HCT116 (cell line): ENCODE measurements around the gene PTGER1. TPM values are rescaled to one million over a fixed set of nuclear protein-coding genes. Genes with fewer than 3 reads are reported as not detected.
A peak's percentile ranks its signal among the peaks of the same experiment; 100 is the strongest.

Experiments used
- ATAC-seq: fragments of 200-7000 bp; cut with Tn5 transposase; 2 replicates; pipeline ENCODE4 v1.9.1; 2020; ENCODE audit warnings: mild to moderate bottlenecking, moderate library complexity
- BruUV-seq: library from RNA; stranded (reverse); fragments of 400-500 nt; replicated peaks from 2 replicates; lab custom pipeline; 2021; lab: Mats Ljungman, UMichigan
- CTCF ChIA-PET: fragments of 300-600 bp; sonication (Branson Sonifier 250); formaldehyde crosslinking; loops from one replicate; lab custom pipeline; 2021; ENCODE audit warnings: antibody characterized with exemption; lab: Charles Lee
- POLR2A ChIA-PET: fragments of 300-600, 350-600 bp; sonication (Branson Sonifier 250); formaldehyde crosslinking; loops from one replicate; lab custom pipeline; 2021; ENCODE audit warnings: antibody characterized with exemption; lab: Charles Lee
- RAD21 ChIA-PET, 2 experiments: fragments of 300-600 bp; sonication (Branson Sonifier 250); formaldehyde crosslinking; loops; one replicate each; lab custom pipeline; 2023; ENCODE audit warnings: low total read pairs in 2 of 2; ENCODE audit not compliant: uncharacterized antibody in 2 of 2, unreplicated experiment in 2 of 2, low non-redundant PET in 1 of 2; lab: Charles Lee
- DNase-seq: peaks from one replicate; pipeline ENCODE4 v3.0.0-alpha.2; 2010; ENCODE audit warnings: low read depth, low spot score
- H2AFZ ChIP-seq: fragments of 200-600 bp; shearing (Covaris generic), sonication (generic); 2 replicates; pipeline ENCODE4 v1.6.1; 2017; ENCODE audit warnings: low read depth, mixed run types, mixed read lengths, antibody characterized with exemption, low read length; ENCODE audit not compliant: poor library complexity, severe bottlenecking
- H3K27ac ChIP-seq: 2 replicates; pipeline ENCODE4 v1.5.1; 2012; ENCODE audit warnings: low read depth, low read length
- H3K27me3 ChIP-seq: fragments of 200-600 bp; sonication (generic); 2 replicates; pipeline ENCODE4 v1.6.1; 2016; ENCODE audit warnings: mixed run types, low read length, mixed read lengths; ENCODE audit not compliant: insufficient read depth
- H3K36me3 ChIP-seq, 2 experiments: fragments of 200-500 bp in 1 of 2; fragments of 200-600 bp in 1 of 2; sonication (Bioruptor generic) in 1 of 2; sonication (generic) in 1 of 2; 2 replicates each; pipeline versions ENCODE4 v1.5.1 to v1.6.1; 2014 to 2016; ENCODE audit warnings: low read length in 2 of 2, inconsistent platforms in 1 of 2, mixed read lengths in 1 of 2, mixed run types in 1 of 2; ENCODE audit not compliant: insufficient read depth in 2 of 2, control insufficient read depth in 1 of 2
- H3K4me1 ChIP-seq, 2 experiments: fragments of 200-600 bp in 1 of 2; sonication (generic) in 1 of 2; 2 replicates each; pipeline versions ENCODE4 v1.5.1 to v1.6.1; 2012 to 2017; ENCODE audit warnings: low read length in 2 of 2, inconsistent platforms in 1 of 2, mild to moderate bottlenecking in 1 of 2, mixed read lengths in 1 of 2, mixed run types in 1 of 2, moderate library complexity in 1 of 2; ENCODE audit not compliant: insufficient read depth in 2 of 2, control insufficient read depth in 1 of 2
- H3K4me2 ChIP-seq: fragments of 200-600 bp; sonication (generic); 2 replicates; pipeline ENCODE4 v1.6.1; 2017; ENCODE audit warnings: mixed run types, low read length, mixed read lengths
- H3K4me3 ChIP-seq, 2 experiments: fragments of 200-600 bp in 1 of 2; sonication (generic) in 1 of 2; replicated peaks in 1 of 2; 2 replicates each; pipeline ENCODE4 v1.5.1; 2011 to 2016; ENCODE audit warnings: low read length in 2 of 2, control low read depth in 1 of 2, low read depth in 1 of 2, mild to moderate bottlenecking in 1 of 2, mixed read lengths in 1 of 2, mixed run types in 1 of 2
- H3K79me2 ChIP-seq: fragments of 200-600 bp; sonication (generic); 2 replicates; pipeline ENCODE4 v1.6.1; 2017; ENCODE audit warnings: mild to moderate bottlenecking, mixed run types, low read length, moderate library complexity, mixed read lengths; ENCODE audit not compliant: insufficient read depth
- H3K9ac ChIP-seq: fragments of 200-600 bp; sonication (generic); 2 replicates; pipeline ENCODE4 v1.6.1; 2016; ENCODE audit warnings: low read length, mixed read lengths
- H3K9me2 ChIP-seq: fragments of 200-600 bp; sonication (generic), shearing (Covaris generic); 2 replicates; pipeline ENCODE4 v1.6.1; 2017; ENCODE audit warnings: mixed run types, mild to moderate bottlenecking, moderate library complexity; ENCODE audit not compliant: insufficient read depth
- H3K9me3 ChIP-seq, 2 experiments: fragments of 200-500 bp in 1 of 2; fragments of 200-600 bp in 1 of 2; sonication (Bioruptor generic) in 1 of 2; sonication (generic) in 1 of 2; 2 replicates each; pipeline ENCODE4 v1.6.1; 2014 to 2017; ENCODE audit warnings: low read length in 2 of 2, mixed read lengths in 2 of 2, inconsistent platforms in 1 of 2, low read depth in 1 of 2, mild to moderate bottlenecking in 1 of 2, mixed run types in 1 of 2, moderate library complexity in 1 of 2; ENCODE audit not compliant: control insufficient read depth in 1 of 2, insufficient read depth in 1 of 2
- H4K20me1 ChIP-seq: fragments of 200-600 bp; sonication (generic), shearing (Covaris generic); 2 replicates; pipeline ENCODE4 v1.6.1; 2017; ENCODE audit warnings: mixed run types, mild to moderate bottlenecking, moderate library complexity; ENCODE audit not compliant: insufficient read depth
- CBX3 ChIP-seq: IDR thresholded peaks from 2 replicates; pipeline ENCODE4 v1.6.1; 2012; ENCODE audit warnings: low read depth
- EGR1 ChIP-seq: IDR thresholded peaks from 2 replicates; pipeline ENCODE4 v1.6.1; 2012; ENCODE audit warnings: low read depth
- ELF1 ChIP-seq: IDR thresholded peaks from 2 replicates; pipeline ENCODE4 v1.6.1; 2012; ENCODE audit warnings: low read depth, borderline replicate concordance
- EZH2 ChIP-seq: fragments of 200-600 bp; sonication (generic); IDR thresholded peaks from 2 replicates; pipeline ENCODE4 v1.6.1; 2017; ENCODE audit warnings: antibody characterized with exemption, mixed run types
- EZH2phosphoT487 ChIP-seq: fragments of 200-600 bp; IDR thresholded peaks from 2 replicates; pipeline ENCODE4 v1.6.1; 2018; ENCODE audit warnings: antibody characterized with exemption, borderline replicate concordance
- JUND ChIP-seq: IDR thresholded peaks from 2 replicates; pipeline ENCODE4 v1.6.1; 2012
- POLR2A ChIP-seq: IDR thresholded peaks from 2 replicates; pipeline ENCODE4 v1.7.0; 2011; ENCODE audit warnings: borderline replicate concordance; ENCODE audit not compliant: insufficient read depth, insufficient read length; ENCODE audit errors: extremely low read depth
- POLR2AphosphoS5 ChIP-seq: IDR thresholded peaks from 2 replicates; pipeline ENCODE4 v1.6.1; 2011; ENCODE audit warnings: mild to moderate bottlenecking, low read depth, low read length, moderate library complexity
- RAD21 ChIP-seq: IDR thresholded peaks from 2 replicates; pipeline ENCODE4 v1.6.1; 2012; ENCODE audit warnings: low read depth, mild to moderate bottlenecking
- SIN3A ChIP-seq: IDR thresholded peaks from 2 replicates; pipeline ENCODE4 v1.6.1; 2012; ENCODE audit warnings: low read depth
- SP1 ChIP-seq: IDR thresholded peaks from 2 replicates; pipeline ENCODE4 v1.6.1; 2012; ENCODE audit warnings: low read depth
- SRF ChIP-seq: IDR thresholded peaks from 2 replicates; pipeline ENCODE4 v1.6.1; 2012; ENCODE audit warnings: low read depth
- ZFX ChIP-seq: fragments of 450-650 bp; IDR thresholded peaks from 2 replicates; pipeline ENCODE4 v1.6.1; 2017
- ZNF274 ChIP-seq: fragments of 200-500 bp; sonication (Bioruptor generic); IDR thresholded peaks from 2 replicates; pipeline ENCODE4 v1.6.1; 2014; ENCODE audit warnings: mild to moderate bottlenecking, low read depth, low read length, inconsistent platforms
- intact Hi-C: fragments of 100-400 bp; cut with micrococcal nuclease; formaldehyde crosslinking; loops from 2 replicates; pipeline ENCODE4 v1.10.0; 2022
- total RNA-seq: library from RNA; stranded (reverse); gene quantifications from one replicate; pipeline ENCODE4 v1.2.1, GENCODE V29; 2021; ENCODE audit not compliant: unreplicated experiment
- TF ChIP-seq, protein P1 (sequence below): IDR thresholded peaks from 2 replicates; pipeline ENCODE4 v1.6.1; 2012
- TF ChIP-seq, protein P2 (sequence below): IDR thresholded peaks from 2 replicates; pipeline ENCODE4 v1.6.1; 2012
- TF ChIP-seq, protein P3 (sequence below), 3 experiments: fragments of 200-600 bp in 1 of 3; sonication (generic) in 1 of 3; IDR thresholded peaks in 2 of 3; conservative IDR thresholded peaks in 1 of 3; 2 replicates each; pipeline ENCODE4 v1.5.1; 2012 to 2017; ENCODE audit warnings: low read depth in 2 of 3, low read length in 2 of 3, antibody characterized with exemption in 1 of 3, borderline replicate concordance in 1 of 3, control low read depth in 1 of 3, mild to moderate bottlenecking in 1 of 3, mixed read lengths in 1 of 3, mixed run types in 1 of 3, moderate library complexity in 1 of 3; ENCODE audit not compliant: insufficient read depth in 1 of 3
- TF ChIP-seq, protein P4 (sequence below): IDR thresholded peaks from 2 replicates; pipeline ENCODE4 v1.6.1; 2011; ENCODE audit warnings: mild to moderate bottlenecking, low read length, moderate library complexity; ENCODE audit not compliant: insufficient replicate concordance; ENCODE audit errors: extremely low read depth

The PTGER1 gene
- total RNA-seq, 1 experiment from 2014 or later, result 1.1 TPM

DNA sequence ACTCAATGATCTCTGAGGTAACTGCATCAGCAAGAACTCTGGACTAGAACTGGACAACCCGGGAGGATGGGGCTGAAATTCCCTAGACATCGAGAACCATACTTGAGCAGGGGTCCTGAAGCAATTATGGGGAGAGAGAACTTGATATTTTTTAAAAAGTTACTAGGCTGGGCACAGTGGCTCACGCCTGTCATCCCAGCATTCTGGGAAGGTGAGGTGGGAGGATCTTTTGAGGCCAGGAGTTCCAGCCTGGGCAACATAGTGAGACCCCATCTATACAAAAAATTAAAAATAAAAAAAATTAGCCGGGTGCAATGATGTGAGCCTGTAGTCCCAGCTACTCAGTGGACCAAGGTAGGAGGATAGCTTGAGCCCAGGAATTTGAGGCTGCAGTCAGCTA lies 45.4 kb upstream of the PTGER1 start:
- intact Hi-C loops, result no loop called here

More for the DNA sequence above, 45.4 kb upstream of the PTGER1 start:
- H4K20me1 ChIP-seq, result peaks cover 22% of the 10 kb centered on the region; the same call in 1 of the 2 replicates
- ChIA-PET CTCF (interaction anchor here (1.2 kb wide), 1 partner anchor 15 kb away, joined by 3 read pairs; no protein-coding TSS in a partner anchor), POLR2A (interaction anchor here (1.1 to 4.7 kb wide), 3 partner anchors 8 to 13 kb away, joined by 6 to 112 read pairs (median 9); partner anchors contain the start of gene TECR), RAD21 (no interaction called here)
- no peak for DNase-seq
- peaks cover 48 to 65% of the 10 kb centered on the region in 2 experiments for H3K4me1 ChIP-seq
- H3K79me2 ChIP-seq, result peaks cover 26% of the 10 kb centered on the region
- H3K36me3 ChIP-seq, result peaks cover 4 to 17% of the 10 kb centered on the region in 2 experiments; a peak in 1 of 4 replicates
- H3K4me3 ChIP-seq, result peak overlapping the region in 1 of 2 experiments; percentile 13; a peak in 1 of 4 replicates
- TF ChIP-seq EZH2phosphoT487 (no peak), ELF1 (no peak), ZFX (no peak), POLR2AphosphoS5 (no peak), EGR1 (no peak), POLR2A (no peak), EZH2 (no peak), SIN3A (no peak), SP1 (no peak), ZNF274 (no peak), RAD21 (no peak), CBX3 (no peak), SRF (no peak), JUND (no peak)
- TF ChIP-seq, protein P1, sequence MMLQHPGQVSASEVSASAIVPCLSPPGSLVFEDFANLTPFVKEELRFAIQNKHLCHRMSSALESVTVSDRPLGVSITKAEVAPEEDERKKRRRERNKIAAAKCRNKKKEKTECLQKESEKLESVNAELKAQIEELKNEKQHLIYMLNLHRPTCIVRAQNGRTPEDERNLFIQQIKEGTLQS, result no peak
- TF ChIP-seq, protein P2, sequence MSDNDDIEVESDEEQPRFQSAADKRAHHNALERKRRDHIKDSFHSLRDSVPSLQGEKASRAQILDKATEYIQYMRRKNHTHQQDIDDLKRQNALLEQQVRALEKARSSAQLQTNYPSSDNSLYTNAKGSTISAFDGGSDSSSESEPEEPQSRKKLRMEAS, result no peak
- TF ChIP-seq, protein P3, sequence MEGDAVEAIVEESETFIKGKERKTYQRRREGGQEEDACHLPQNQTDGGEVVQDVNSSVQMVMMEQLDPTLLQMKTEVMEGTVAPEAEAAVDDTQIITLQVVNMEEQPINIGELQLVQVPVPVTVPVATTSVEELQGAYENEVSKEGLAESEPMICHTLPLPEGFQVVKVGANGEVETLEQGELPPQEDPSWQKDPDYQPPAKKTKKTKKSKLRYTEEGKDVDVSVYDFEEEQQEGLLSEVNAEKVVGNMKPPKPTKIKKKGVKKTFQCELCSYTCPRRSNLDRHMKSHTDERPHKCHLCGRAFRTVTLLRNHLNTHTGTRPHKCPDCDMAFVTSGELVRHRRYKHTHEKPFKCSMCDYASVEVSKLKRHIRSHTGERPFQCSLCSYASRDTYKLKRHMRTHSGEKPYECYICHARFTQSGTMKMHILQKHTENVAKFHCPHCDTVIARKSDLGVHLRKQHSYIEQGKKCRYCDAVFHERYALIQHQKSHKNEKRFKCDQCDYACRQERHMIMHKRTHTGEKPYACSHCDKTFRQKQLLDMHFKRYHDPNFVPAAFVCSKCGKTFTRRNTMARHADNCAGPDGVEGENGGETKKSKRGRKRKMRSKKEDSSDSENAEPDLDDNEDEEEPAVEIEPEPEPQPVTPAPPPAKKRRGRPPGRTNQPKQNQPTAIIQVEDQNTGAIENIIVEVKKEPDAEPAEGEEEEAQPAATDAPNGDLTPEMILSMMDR (IDR thresholded peaks at IDR 0.05 in 2 of 3, conservative IDR thresholded peaks at IDR 0.05 in 1 of 3; ENCODE audit: borderline replicate concordance in 1 of 3, insufficient read depth in 1 of 3, low read depth in 2 of 3, low read length in 2 of 3), result no peak
- TF ChIP-seq, protein P4, sequence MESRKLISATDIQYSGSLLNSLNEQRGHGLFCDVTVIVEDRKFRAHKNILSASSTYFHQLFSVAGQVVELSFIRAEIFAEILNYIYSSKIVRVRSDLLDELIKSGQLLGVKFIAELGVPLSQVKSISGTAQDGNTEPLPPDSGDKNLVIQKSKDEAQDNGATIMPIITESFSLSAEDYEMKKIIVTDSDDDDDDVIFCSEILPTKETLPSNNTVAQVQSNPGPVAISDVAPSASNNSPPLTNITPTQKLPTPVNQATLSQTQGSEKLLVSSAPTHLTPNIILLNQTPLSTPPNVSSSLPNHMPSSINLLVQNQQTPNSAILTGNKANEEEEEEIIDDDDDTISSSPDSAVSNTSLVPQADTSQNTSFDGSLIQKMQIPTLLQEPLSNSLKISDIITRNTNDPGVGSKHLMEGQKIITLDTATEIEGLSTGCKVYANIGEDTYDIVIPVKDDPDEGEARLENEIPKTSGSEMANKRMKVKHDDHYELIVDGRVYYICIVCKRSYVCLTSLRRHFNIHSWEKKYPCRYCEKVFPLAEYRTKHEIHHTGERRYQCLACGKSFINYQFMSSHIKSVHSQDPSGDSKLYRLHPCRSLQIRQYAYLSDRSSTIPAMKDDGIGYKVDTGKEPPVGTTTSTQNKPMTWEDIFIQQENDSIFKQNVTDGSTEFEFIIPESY, result no peak
- H3K9me2 ChIP-seq, result no peaks in the 10 kb centered on the region
- peak overlapping the region; percentile 87 for H3K4me2 ChIP-seq
- H3K9me3 ChIP-seq, result no peaks in the 10 kb centered on the region
- no peak for ATAC-seq
- no peak overlapping the region for H2AFZ ChIP-seq
- peak overlapping the region; percentile 66 for H3K9ac ChIP-seq
- H3K27ac ChIP-seq, result peak overlapping the region; percentile 97
- no TSS peak for BruUV-seq
- H3K27me3 ChIP-seq, result no peaks in the 10 kb centered on the region
